CD4-positive, alpha-beta T cell treated with Interferon alpha-2 for 1 hour (primary cell): ENCODE measurements around the gene HBG2.
A peak's percentile ranks its signal among the peaks of the same experiment; 100 is the strongest.
"Not testable (repeated sequence)": the region's sequence is repeated elsewhere in the genome, so short reads cannot be mapped to it uniquely, and the experiment has no call there.

ENCODE experiments used
- DNase-seq, 2 donors: peaks; one replicate each; pipeline ENCODE4 v3.0.0-alpha.2; 2020 to 2022

The HBG2 gene

GRCh38 chr11:5280582-5281102, 26.1 kb upstream of the HBG2 start:
- peak; percentile 4 to 25 for DNase-seq

GRCh38 chr11:5279471-5280090, 25.0 kb upstream of the HBG2 start:
- DNase-seq, result no peak

- DNase-seq, result no peak
These were observed 23.3 kb upstream of the HBG2 start for GRCh38 chr11:5277807-5278382.

GRCh38 chr11:5276697-5277096, 22.1 kb upstream of the HBG2 start:
- DNase-seq, result no peak

- DNase-seq, result no peak
These were observed 21.0 kb upstream of the HBG2 start for GRCh38 chr11:5275369-5276110.

- DNase-seq, result no peak
These were observed 19.8 kb upstream of the HBG2 start for GRCh38 chr11:5274395-5274794.

GRCh38 chr11:5272395-5273017, 17.9 kb upstream of the HBG2 start:
- DNase-seq, result no peak

GRCh38 chr11:5269715-5270147, 15.2 kb upstream of the HBG2 start, which contains the start of gene HBE1:
Gene HBE1, minus strand, starts transcription at chr11:5269945. Its CDS starts 55 bp downstream, at chr11:5269890.
- no peak for DNase-seq

- no peak for DNase-seq
These were observed 12.5 kb upstream of the HBG2 start for GRCh38 chr11:5267033-5267563.

GRCh38 chr11:5266609-5267008, 12.0 kb upstream of the HBG2 start:
- DNase-seq, result no peak

GRCh38 chr11:5265832-5266231, 11.3 kb upstream of the HBG2 start:
- no peak for DNase-seq

GRCh38 chr11:5258543-5259262, 4.1 kb upstream of the HBG2 start:
- no peak for DNase-seq

GRCh38 chr11:5257296-5257695, 2.7 kb upstream of the HBG2 start:
- no peak for DNase-seq

GRCh38 chr11:5254023-5254422, 558 bp downstream of the HBG2 start:
- not testable (repeated sequence) for DNase-seq

GRCh38 chr11:5253440-5253839, 1.1 kb downstream of the HBG2 start:
- DNase-seq, result not testable (repeated sequence)

GRCh38 chr11:5252919-5253265, 1.7 kb downstream of the HBG2 start:
- DNase-seq, result no peak

- DNase-seq, result no peak
These were observed 2.2 kb downstream of the HBG2 start for GRCh38 chr11:5252192-5252918.

GRCh38 chr11:5251746-5252145, 2.8 kb downstream of the HBG2 start:
- no peak for DNase-seq

GRCh38 chr11:5250543-5251204, 3.9 kb downstream of the HBG2 start:
- DNase-seq, result no peak

- not testable (repeated sequence) for DNase-seq
These were observed 4.7 kb downstream of the HBG2 start, which contains the start of gene HBG1 for GRCh38 chr11:5249807-5250396. Gene HBG1, minus strand, starts transcription at chr11:5249857. Its CDS starts 53 bp downstream, at chr11:5249804.

GRCh38 chr11:5248498-5248897, 6.1 kb downstream of the HBG2 start:
- not testable (repeated sequence) for DNase-seq
